LoVo (cell line): ENCODE results near the gene TRIM45.
A peak's percentile ranks its signal among the peaks of the same experiment; 100 is the strongest.
"Not testable (repeated sequence)": the region's sequence is repeated elsewhere in the genome, so short reads cannot be mapped to it uniquely, and the experiment has no call there.

Experiments
- DNase-seq: peaks from one replicate; pipeline ENCODE4 v3.0.0-alpha.2; 2016; ENCODE audit warnings: low spot score

TRIM45 gene

GRCh38 chr1:117121589-117122329 lies at the start of gene TRIM45:
Gene TRIM45 (minus strand): TSS chr1:117121749. CDS start chr1:117121201, 548 bp downstream.
- DNase-seq: peak; percentile 93

- DNase-seq: no peak
These were observed 48.5 kb upstream of the TRIM45 start for GRCh38 chr1:117169871-117170596.

GRCh38 chr1:117167402-117167801 lies 45.9 kb upstream of the TRIM45 start:
- DNase-seq: no peak

- DNase-seq: peak; percentile 21
These were observed 44.5 kb upstream of the TRIM45 start for GRCh38 chr1:117166076-117166475.

GRCh38 chr1:117164209-117164608 lies 42.7 kb upstream of the TRIM45 start:
- DNase-seq: no peak

- DNase-seq: no peak
These were observed 41.3 kb upstream of the TRIM45 start for GRCh38 chr1:117162816-117163215.

- DNase-seq: peak; percentile 27
These were observed 40.3 kb upstream of the TRIM45 start for GRCh38 chr1:117161887-117162286.

GRCh38 chr1:117151305-117151704 lies 29.8 kb upstream of the TRIM45 start:
- DNase-seq: not testable (repeated sequence)

- no peak for DNase-seq
These were observed 28.8 kb upstream of the TRIM45 start for GRCh38 chr1:117150316-117150715.

GRCh38 chr1:117147856-117148588 lies 26.5 kb upstream of the TRIM45 start:
- peak; percentile 42 for DNase-seq

- no peak for DNase-seq
These were observed 25.8 kb upstream of the TRIM45 start for GRCh38 chr1:117147341-117147831.

GRCh38 chr1:117146575-117147340 lies 25.2 kb upstream of the TRIM45 start:
- DNase-seq: peak; percentile 82

GRCh38 chr1:117146072-117146471 lies 24.5 kb upstream of the TRIM45 start:
- DNase-seq: no peak

GRCh38 chr1:117143871-117144270 lies 22.3 kb upstream of the TRIM45 start:
- no peak for DNase-seq

GRCh38 chr1:117143172-117143571 lies 21.6 kb upstream of the TRIM45 start:
- DNase-seq: no peak

- no peak for DNase-seq
These were observed 20.7 kb upstream of the TRIM45 start for GRCh38 chr1:117142200-117142599.

- no peak for DNase-seq
These were observed 17.0 kb upstream of the TRIM45 start for GRCh38 chr1:117138561-117138960.

- no peak for DNase-seq
These were observed 16.6 kb upstream of the TRIM45 start for GRCh38 chr1:117138106-117138505.

GRCh38 chr1:117137281-117137855 lies 15.8 kb upstream of the TRIM45 start:
- no peak for DNase-seq

- DNase-seq: no peak
These were observed 15.2 kb upstream of the TRIM45 start for GRCh38 chr1:117136749-117137148.

GRCh38 chr1:117135329-117135728 lies 13.8 kb upstream of the TRIM45 start:
- no peak for DNase-seq
